Measurements from ENCODE around the gene TMEM116. TPM values are rescaled to one million over a fixed set of nuclear protein-coding genes. Genes with fewer than 3 reads are reported as not detected.
A peak's percentile ranks its signal among the peaks of the same experiment; 100 is the strongest.

TMEM116 gene
- total and polyA plus RNA-seq, 7 donors = 3.0 to 16.6 (median 7.5) TPM

DNA sequence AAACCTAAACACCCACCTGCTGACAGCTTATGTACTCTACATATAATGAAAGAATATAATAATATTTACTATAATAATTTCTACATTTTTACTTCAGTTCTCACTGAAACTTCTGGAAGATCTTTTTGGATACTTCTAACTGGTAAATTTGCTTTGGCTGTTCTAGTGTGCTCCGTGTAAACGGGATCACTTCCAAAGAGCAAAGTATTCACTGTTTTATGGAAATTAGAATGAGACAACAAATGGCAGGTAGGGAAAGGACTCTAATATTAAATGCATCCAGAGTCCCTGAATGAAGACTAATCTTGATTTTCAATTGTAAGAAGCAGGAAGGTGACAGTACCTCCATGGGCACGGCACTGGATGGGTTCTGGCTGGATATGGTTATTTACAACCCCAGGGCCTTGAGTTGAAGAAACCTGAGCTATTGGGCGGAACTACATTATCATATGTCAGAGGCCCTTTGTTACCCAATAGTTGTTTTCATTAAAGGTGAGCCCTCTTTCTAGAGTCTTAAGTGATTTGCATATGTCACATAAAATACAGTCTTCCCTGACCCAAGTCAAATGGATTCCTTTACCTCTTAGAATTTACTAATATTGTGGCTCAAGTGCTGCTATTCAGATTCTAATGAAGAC, 10.9 kb upstream of the TMEM116 start:
- peaks cover 0 to 8% (median 2%) of the 10 kb centered on the region in 4 donors for H3K4me1 ChIP-seq
- H3K27me3 ChIP-seq = no peaks in the 10 kb centered on the region
- TF ChIP-seq CTCF (IDR thresholded peaks at IDR 0.05) (no peak), POLR2A (IDR thresholded peaks at IDR 0.05) (no peak)
- H3K9me3 ChIP-seq = no peaks in the 10 kb centered on the region
- no peak overlapping the region for H3K4me3 ChIP-seq
- intact Hi-C loops (cut with DNase I) = no loop called here
- peaks cover 0 to 70% (median 16%) of the 10 kb centered on the region in 4 donors for H3K36me3 ChIP-seq
- DNase-seq = no peak
- no peak overlapping the region for H3K27ac ChIP-seq
- WGBS, 2 donors = 86 to 91% methylated on average over 4 of the region's 4 CpGs

DNA sequence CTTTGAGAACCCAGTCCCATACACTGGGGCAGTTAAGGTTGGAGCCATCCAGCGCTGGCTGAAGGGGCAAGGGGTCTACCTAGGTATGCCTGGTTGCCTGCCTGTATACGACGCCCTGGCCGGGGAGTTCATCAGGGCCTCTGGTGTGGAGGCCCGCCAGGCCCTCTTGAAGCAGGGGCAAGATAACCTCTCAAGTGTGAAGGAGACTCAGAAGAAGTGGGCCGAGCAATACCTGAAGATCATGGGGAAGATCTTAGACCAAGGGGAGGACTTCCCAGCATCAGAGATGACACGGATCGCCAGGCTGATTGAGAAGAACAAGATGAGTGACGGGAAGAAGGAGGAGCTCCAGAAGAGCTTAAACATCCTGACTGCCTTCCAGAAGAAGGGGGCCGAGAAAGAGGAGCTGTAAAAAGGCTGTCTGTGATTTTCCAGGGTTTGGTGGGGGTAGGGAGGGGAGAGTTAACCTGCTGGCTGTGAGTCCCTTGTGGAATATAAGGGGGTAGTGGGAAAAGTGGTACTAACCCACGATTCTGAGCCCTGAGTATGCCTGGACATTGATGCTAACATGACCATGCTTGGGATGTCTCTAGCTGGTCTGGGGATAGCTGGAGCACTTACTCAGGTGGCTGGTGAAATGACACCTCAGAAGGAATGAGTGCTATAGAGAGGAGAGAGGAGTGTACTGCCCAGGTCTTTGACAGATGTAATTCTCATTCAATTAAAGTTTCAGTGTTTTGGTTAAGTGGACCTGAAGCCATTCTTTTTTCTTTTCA, 9.5 kb upstream of the TMEM116 start:
- Histone ChIP-seq H3K9me3 (no peaks in the 10 kb centered on the region), H3K27ac (no peak overlapping the region), H3K27me3 (no peaks in the 10 kb centered on the region), H3K4me3 (no peak overlapping the region), H3K36me3 (peaks cover 0 to 68% (median 13%) of the 10 kb centered on the region in 4 donors), H3K4me1 (peaks cover 0 to 19% (median 3%) of the 10 kb centered on the region in 4 donors)
- intact Hi-C loops (cut with DNase I) = no loop called here
- 89 to 92% methylated on average over 11 of the region's 11 CpGs for WGBS, 2 donors
- TF ChIP-seq POLR2A (IDR thresholded peaks at IDR 0.05) = no peak
- no peak for TF ChIP-seq POLR2AphosphoS5 (IDR thresholded peaks at IDR 0.05)
- no peak for TF ChIP-seq CTCF (IDR thresholded peaks at IDR 0.05)
- no peak for TF ChIP-seq EP300 (IDR thresholded peaks at IDR 0.05)
- no peak for DNase-seq

DNA sequence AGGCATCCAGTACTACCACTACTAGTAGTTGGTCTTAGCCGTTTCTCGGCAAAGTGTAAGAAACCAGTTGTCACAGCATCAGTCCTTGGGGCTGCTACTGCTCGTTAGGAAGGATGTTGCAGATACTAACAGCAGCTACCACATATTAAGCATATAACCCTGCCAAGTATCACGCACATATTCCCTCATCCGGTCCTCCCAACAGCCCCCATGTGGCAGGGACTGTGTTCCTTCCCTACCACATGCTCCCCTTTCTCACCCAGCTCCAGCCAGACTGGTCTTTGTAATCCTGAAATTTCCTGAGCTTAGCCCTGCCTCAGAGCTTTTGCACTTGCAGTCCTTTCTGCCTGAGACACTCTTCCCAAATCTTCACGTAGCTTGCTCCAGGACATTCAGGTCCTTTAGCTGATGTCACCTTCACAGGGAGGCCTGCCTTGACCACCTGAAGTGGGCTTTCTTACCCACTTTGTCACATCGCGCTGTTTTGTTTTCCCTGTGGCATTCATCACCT, 8.0 kb upstream of the TMEM116 start:
- Histone ChIP-seq H3K4me3 (no peak overlapping the region), H3K27me3 (no peaks in the 10 kb centered on the region), H3K4me1 (peaks cover 0 to 19% (median 3%) of the 10 kb centered on the region in 4 donors), H3K27ac (no peak overlapping the region), H3K36me3 (peaks cover 0 to 80% (median 13%) of the 10 kb centered on the region in 4 donors), H3K9me3 (no peaks in the 10 kb centered on the region)
- no peak for DNase-seq
- intact Hi-C loops (cut with DNase I) = no loop called here
- 90 to 92% methylated on average over 8 of the region's 8 CpGs for WGBS, 2 donors
- peak in 1 of 4 donors; percentile 7 for TF ChIP-seq POLR2AphosphoS5 (IDR thresholded peaks at IDR 0.05)
- no peak for TF ChIP-seq POLR2A (IDR thresholded peaks at IDR 0.05)

DNA sequence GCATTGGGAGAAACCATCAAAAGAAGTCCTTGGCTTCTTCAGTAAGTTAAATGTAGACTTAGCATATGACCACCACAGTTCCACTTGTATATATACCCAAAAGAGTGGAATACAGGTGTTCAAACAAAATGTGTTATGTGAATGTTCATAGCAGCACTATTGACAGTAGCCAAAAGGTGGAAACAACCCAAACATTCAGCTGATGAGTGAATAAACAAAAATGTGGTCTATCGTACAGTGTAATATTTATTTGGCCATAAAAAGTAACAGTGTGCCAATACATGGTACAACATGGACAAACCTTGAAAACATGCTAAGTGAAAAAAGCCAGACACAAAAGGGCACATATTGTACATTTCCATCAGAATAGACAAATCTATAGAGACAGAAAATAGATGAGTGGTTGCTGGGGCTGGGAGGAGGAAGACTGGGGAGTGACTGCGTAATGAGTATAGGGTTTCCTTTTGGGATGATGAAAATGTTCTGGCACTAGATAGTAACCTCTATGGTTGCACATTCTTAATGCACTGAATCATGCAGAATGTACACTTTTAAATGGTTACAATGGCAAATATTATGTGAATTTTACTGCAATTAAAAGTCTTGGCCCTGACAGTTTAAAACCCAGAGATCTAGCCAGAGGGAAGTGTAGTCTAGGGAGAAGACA, 5.7 kb upstream of the TMEM116 start:
- no peak for TF ChIP-seq POLR2AphosphoS5 (IDR thresholded peaks at IDR 0.05)
- TF ChIP-seq EP300 (IDR thresholded peaks at IDR 0.05) = no peak
- no peak for TF ChIP-seq POLR2A (IDR thresholded peaks at IDR 0.05)
- no peak for TF ChIP-seq CTCF (IDR thresholded peaks at IDR 0.05)
- H3K36me3 ChIP-seq = peaks cover 0 to 77% (median 13%) of the 10 kb centered on the region in 4 donors
- peaks cover 0 to 33% (median 21%) of the 10 kb centered on the region in 4 donors for H3K4me1 ChIP-seq
- H3K27ac ChIP-seq = peak overlapping the region in 1 of 4 donors; percentile 36
- 58 to 75% methylated on average over 2 of the region's 2 CpGs for WGBS, 2 donors
- H3K4me3 ChIP-seq = no peak overlapping the region
- DNase-seq = no peak
- H3K9me3 ChIP-seq = no peaks in the 10 kb centered on the region
- intact Hi-C loops (cut with DNase I) = no loop called here
- no peaks in the 10 kb centered on the region for H3K27me3 ChIP-seq

- no peak for DNase-seq
- Histone ChIP-seq H3K27ac (no peak overlapping the region), H3K4me1 (peaks cover 0 to 35% (median 27%) of the 10 kb centered on the region in 4 donors), H3K27me3 (no peaks in the 10 kb centered on the region), H3K9me3 (no peaks in the 10 kb centered on the region), H3K4me3 (no peak overlapping the region), H3K36me3 (peaks cover 0 to 61% (median 5%) of the 10 kb centered on the region in 4 donors)
- 89 to 90% methylated on average over 1 of the region's 1 CpG for WGBS, 2 donors
- intact Hi-C loops (cut with DNase I) = no loop called here
- no peak for TF ChIP-seq POLR2A (IDR thresholded peaks at IDR 0.05)
- no peak for TF ChIP-seq CTCF (IDR thresholded peaks at IDR 0.05)
- TF ChIP-seq EP300 (IDR thresholded peaks at IDR 0.05) = no peak
- no peak for TF ChIP-seq POLR2AphosphoS5 (IDR thresholded peaks at IDR 0.05)
These were observed 4.1 kb upstream of the TMEM116 start for GRCh38 chr12:112017041-112017440.

Data from sigmoid colon (tissue), 7 donors.